HFFc6 (cell line): ENCODE data around the gene DTNB. TPM values are rescaled to one million over a fixed set of nuclear protein-coding genes. Genes with fewer than 3 reads are reported as not detected.

Experiments
- DNase-seq: peaks from one replicate; pipeline ENCODE4 v3.0.0-alpha.2; 2018
- H3K27ac Mint-ChIP-seq: 2 replicates; pipeline ENCODE4 v1.8.0; 2020; ENCODE audit warnings: mild to moderate bottlenecking, mixed read lengths
- H3K27me3 Mint-ChIP-seq: 2 replicates; pipeline ENCODE4 v1.8.0; 2021; ENCODE audit warnings: mild to moderate bottlenecking, moderate library complexity, mixed read lengths; ENCODE audit not compliant: insufficient read depth
- H3K36me3 Mint-ChIP-seq: 2 replicates; pipeline ENCODE4 v1.8.0; 2021; ENCODE audit warnings: low read depth, mixed read lengths
- H3K4me1 Mint-ChIP-seq: 2 replicates; pipeline ENCODE4 v1.8.0; 2020; ENCODE audit warnings: low read depth, mixed read lengths
- H3K4me3 Mint-ChIP-seq: 2 replicates; pipeline ENCODE4 v1.8.0; 2020; ENCODE audit warnings: mild to moderate bottlenecking, moderate library complexity, mixed read lengths
- H3K9me3 Mint-ChIP-seq: 2 replicates; pipeline ENCODE4 v1.8.0; 2020; ENCODE audit warnings: mild to moderate bottlenecking, mixed read lengths
- long read RNA-seq: library from polyadenylated mRNA; unstranded; transcript quantifications from one replicate; pipeline ENCODE4 v2.0.0, GENCODE V29; 2019
- total RNA-seq, 6 experiments: library from RNA; stranded (reverse); fragmentation: NEBNext Ultra II Directional; extraction: Animal tissue kit (Norgen Biotek cat#: 25700); gene quantifications; 2 replicates in 1 of 6; 3 replicates in 5 of 6; pipeline ENCODE4 v1.2.3, GENCODE V29; 2021
- TF ChIP-seq, protein P1 (sequence below): fragments of 200-600 bp; sonication (generic); IDR thresholded peaks from 2 replicates; pipeline ENCODE4 v1.5.0; 2021; ENCODE audit warnings: antibody characterized with exemption, mild to moderate bottlenecking

DTNB gene
- total RNA-seq = 1 to 10 TPM; 4.2 to 6.2 (median 4.7) TPM
- long read RNA-seq, partial matches to known transcripts = 1 of 5 reads
- long read RNA-seq, other reads (novel, unspliced or antisense) = 4 of 5 reads

DNA sequence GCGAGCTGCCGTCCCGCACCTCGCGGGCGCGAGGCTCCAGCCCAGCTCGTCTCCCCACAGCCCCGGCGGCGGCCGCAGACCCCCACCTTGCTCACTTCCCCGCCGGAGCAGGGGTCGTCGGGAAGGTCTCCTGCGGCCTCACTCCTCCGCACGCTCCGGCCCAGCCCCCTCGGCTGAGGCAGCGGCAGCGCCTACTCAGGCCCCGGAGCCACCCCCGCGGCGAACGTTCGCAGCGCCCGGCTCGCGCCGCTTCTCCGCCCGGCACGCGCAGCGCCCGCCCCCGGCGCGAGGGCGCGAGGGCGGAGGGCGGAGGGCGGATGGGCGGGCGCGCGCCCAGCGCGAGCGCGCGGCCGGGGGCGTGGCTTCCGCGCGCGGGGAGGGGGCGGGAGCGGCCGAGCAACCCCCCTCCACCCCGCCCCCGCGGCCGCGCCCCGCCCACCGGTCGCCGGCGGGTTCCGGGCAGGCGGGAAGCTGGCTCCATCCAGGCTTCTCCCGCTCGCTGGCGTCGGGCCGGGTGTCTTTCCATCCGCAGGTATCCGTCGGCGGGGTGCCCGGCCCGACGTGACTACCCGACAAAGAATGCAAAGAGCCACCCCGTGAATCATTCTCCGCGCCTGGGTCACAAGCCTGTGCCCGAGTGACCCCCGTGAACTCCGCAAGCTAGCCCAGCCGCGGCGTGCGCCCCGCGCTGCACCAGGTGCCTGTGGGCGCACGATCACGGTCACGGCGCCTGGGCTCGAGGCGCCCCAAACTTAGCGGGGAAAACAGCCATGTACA, at the start of gene DTNB:
DTNB (minus strand) TSS at position 278 of the 777 bp plus-strand sequence. CDS start 20,917 bp downstream, outside the sequence.
- Mint-ChIP-seq H3K36me3 (peaks cover 5% of the 10 kb centered on the region; the same call in 1 of the 2 replicates), H3K4me1 (peaks cover 12% of the 10 kb centered on the region), H3K27ac (no peak within 1 kb of the TSS; the same call in 1 of the 2 replicates), H3K9me3 (peaks cover 5% of the 10 kb centered on the region; the same call in 1 of the 2 replicates), H3K4me3 (peak within 1 kb of the TSS; percentile 89), H3K27me3 (peaks cover 2% of the 10 kb centered on the region)
- TF ChIP-seq, protein P1, sequence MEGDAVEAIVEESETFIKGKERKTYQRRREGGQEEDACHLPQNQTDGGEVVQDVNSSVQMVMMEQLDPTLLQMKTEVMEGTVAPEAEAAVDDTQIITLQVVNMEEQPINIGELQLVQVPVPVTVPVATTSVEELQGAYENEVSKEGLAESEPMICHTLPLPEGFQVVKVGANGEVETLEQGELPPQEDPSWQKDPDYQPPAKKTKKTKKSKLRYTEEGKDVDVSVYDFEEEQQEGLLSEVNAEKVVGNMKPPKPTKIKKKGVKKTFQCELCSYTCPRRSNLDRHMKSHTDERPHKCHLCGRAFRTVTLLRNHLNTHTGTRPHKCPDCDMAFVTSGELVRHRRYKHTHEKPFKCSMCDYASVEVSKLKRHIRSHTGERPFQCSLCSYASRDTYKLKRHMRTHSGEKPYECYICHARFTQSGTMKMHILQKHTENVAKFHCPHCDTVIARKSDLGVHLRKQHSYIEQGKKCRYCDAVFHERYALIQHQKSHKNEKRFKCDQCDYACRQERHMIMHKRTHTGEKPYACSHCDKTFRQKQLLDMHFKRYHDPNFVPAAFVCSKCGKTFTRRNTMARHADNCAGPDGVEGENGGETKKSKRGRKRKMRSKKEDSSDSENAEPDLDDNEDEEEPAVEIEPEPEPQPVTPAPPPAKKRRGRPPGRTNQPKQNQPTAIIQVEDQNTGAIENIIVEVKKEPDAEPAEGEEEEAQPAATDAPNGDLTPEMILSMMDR = no peak
- DNase-seq = peak; percentile 51

DNA sequence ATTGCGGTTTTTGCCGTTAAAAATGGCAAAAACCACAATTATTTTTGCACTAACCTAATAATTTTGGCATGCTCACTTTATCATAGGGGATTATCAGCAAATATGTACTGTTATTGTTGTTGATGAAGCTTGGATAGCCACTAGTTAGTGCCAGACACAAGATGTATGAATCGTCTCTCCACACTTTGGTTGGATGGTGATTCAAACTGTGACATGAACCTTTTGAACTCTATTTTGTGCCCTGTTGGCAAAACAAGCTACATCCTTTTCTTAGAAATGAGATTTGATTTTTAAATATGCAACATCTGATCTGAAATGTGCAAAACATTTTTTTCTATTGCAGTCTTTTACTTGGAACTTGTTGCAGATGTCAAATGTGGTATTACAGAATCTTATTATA, 48.8 kb upstream of the DTNB start:
- no peaks in the 10 kb centered on the region for H3K36me3 Mint-ChIP-seq
- peaks cover 19% of the 10 kb centered on the region for H3K27me3 Mint-ChIP-seq
- H3K4me3 Mint-ChIP-seq = no peak overlapping the region
- H3K4me1 Mint-ChIP-seq = no peaks in the 10 kb centered on the region
- no peak for DNase-seq
- H3K9me3 Mint-ChIP-seq = no peaks in the 10 kb centered on the region
- TF ChIP-seq, protein P1 = no peak
- H3K27ac Mint-ChIP-seq = no peak overlapping the region

GRCh38 chr2:25720575-25720974, 47.2 kb upstream of the DTNB start:
- TF ChIP-seq, protein P1 = no peak

DNA sequence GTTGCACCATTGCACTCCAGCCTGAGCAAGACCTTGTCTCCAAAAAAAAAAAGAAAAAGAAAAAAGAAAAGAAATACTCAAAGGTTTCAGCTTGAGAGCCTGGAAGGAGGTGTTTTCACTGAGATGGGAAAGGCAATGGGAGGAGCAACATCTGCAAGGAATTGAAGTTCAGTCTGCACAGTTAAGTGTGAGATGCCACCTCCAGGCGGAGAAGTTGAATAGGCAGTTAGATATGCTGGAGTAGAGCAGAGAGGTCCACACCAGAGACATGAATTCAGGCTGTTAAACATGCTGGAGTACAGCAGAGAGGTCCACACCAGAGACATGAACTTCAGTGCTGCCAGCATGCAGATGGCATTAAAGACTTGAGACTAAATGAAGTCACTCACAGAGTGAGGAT, 41.4 kb upstream of the DTNB start:
- Mint-ChIP-seq H3K27me3 (peaks cover 20% of the 10 kb centered on the region), H3K4me1 (peaks cover under 1% of the 10 kb centered on the region; the same call in 1 of the 2 replicates), H3K9me3 (no peaks in the 10 kb centered on the region), H3K27ac (no peak overlapping the region), H3K4me3 (no peak overlapping the region), H3K36me3 (no peaks in the 10 kb centered on the region)
- TF ChIP-seq, protein P1 = no peak
- DNase-seq = peak; percentile 23

More at GRCh38 chr2:25720575-25720974, 47.2 kb upstream of the DTNB start:
- DNase-seq = no peak
- Mint-ChIP-seq H3K4me3 (no peak overlapping the region), H3K27ac (no peak overlapping the region), H3K27me3 (peaks cover 18% of the 10 kb centered on the region), H3K9me3 (no peaks in the 10 kb centered on the region), H3K36me3 (no peaks in the 10 kb centered on the region), H3K4me1 (no peaks in the 10 kb centered on the region)

- Mint-ChIP-seq H3K27me3 (peaks cover 19% of the 10 kb centered on the region), H3K27ac (no peak overlapping the region), H3K4me1 (peaks cover 6% of the 10 kb centered on the region; the same call in 1 of the 2 replicates), H3K9me3 (no peaks in the 10 kb centered on the region), H3K36me3 (no peaks in the 10 kb centered on the region), H3K4me3 (no peak overlapping the region)
- DNase-seq = no peak
- TF ChIP-seq, protein P1 = no peak
Measured at GRCh38 chr2:25712455-25712854, 39.1 kb upstream of the DTNB start.
